NCI-H2081 (cell line): Measurements from ENCODE around the gene RAC3.

Experiments used
- DNase-seq, 2 experiments: peaks; one replicate each; lab custom pipeline; 2025; lab: John Stamatoyannopoulos, UW

RAC3 gene

GRCh38 chr17:82076018-82076784 is 44.7 kb downstream of the RAC3 start:
- DNase-seq: no peak

GRCh38 chr17:82076785-82077591 is 45.5 kb downstream of the RAC3 start:
- no peak for DNase-seq

- no peak for DNase-seq
Measured at GRCh38 chr17:82077617-82078358, 46.3 kb downstream of the RAC3 start.

GRCh38 chr17:82078433-82078832 is 47.0 kb downstream of the RAC3 start:
- no peak for DNase-seq

GRCh38 chr17:82079001-82079677 is 47.7 kb downstream of the RAC3 start:
- DNase-seq: peak in 1 of 2 experiments; percentile 18

- no peak for DNase-seq
Measured at GRCh38 chr17:82080048-82080788, 48.7 kb downstream of the RAC3 start.

GRCh38 chr17:82080789-82081464 is 49.4 kb downstream of the RAC3 start:
- no peak for DNase-seq

- DNase-seq: no peak
Measured at GRCh38 chr17:82081546-82081945, 50.1 kb downstream of the RAC3 start.

GRCh38 chr17:82081966-82082365 is 50.5 kb downstream of the RAC3 start:
- DNase-seq: no peak

GRCh38 chr17:82082456-82082855 is 51.0 kb downstream of the RAC3 start:
- DNase-seq: no peak

- no peak for DNase-seq
Measured at GRCh38 chr17:82083009-82083408, 51.5 kb downstream of the RAC3 start.
